CD4-positive, alpha-beta T cell treated with Interleukin-12 subunit alpha and Interleukin-12 subunit beta, for 1 hour (primary cell): ENCODE data around the gene EPHB3.

ENCODE experiments used
- DNase-seq: peaks from one replicate; pipeline ENCODE4 v3.0.0-alpha.2; 2020

Gene EPHB3

DNA sequence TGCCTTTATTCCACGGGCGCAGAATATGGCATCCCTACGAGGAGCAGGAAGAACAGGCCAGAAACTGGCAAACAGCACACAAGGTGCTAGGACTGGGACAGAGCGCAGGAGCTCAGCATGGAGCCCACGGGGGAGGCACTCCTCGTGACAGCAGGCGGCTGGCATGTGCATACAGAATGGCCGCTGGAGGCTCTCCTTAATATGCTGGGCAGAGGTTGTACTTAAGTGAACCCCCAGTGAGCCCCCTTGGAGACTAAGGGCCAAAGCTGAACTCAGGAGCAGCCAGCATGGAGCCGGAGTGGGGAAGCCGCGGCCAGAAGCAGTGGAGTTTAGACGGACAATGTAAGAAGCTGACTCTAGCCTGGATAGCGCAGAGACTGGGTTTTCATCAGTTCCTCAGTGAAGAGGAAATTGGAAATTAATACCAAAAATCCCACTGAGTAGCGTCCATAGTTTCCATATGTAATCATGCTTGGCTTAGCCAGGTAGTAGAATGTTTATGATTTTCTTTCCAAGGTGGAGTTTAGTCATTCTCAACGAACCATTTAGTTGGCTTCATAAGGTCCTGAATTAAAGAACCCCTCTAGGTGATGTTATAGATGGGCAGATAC is 69.4 kb downstream of the EPHB3 start:
- no peak for DNase-seq

DNA sequence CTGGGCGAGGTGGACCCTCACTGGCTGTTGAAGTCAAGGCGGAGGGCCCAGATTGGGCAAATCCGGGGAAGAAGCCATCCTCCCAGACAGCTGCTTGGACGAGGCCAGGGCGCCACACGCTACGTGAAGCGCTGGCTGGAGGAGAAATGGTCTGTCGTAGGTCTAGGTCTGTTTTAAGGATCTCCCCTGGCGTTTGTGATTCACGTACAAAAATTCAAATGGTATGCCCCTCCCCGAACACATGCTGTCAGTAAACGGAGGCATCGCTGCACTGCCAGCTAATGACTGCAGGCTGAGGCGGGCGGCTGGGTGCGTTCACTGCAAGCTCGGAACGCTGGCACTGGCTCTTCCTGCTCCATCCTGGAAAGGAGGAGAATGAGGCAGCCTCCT is 69.9 kb downstream of the EPHB3 start:
- no peak for DNase-seq
